Brain microvascular endothelial cell (primary cell): Measurements from ENCODE around the gene PARVB.

Source experiments
- DNase-seq: peaks from one replicate; pipeline ENCODE4 v3.0.0-alpha.2; 2020
- H3K27ac ChIP-seq: fragments of 250-450 bp; sonication (Bioruptor Pico); 2 replicates; pipeline ENCODE4 v1.5.1; 2020; ENCODE audit warnings: mild to moderate bottlenecking, moderate library complexity
- H3K27me3 ChIP-seq: fragments of 250-450 bp; sonication (Bioruptor Pico); replicated peaks from 2 replicates; pipeline ENCODE4 v1.5.1; 2020; ENCODE audit warnings: mild to moderate bottlenecking
- H3K36me3 ChIP-seq: fragments of 250-450 bp; sonication (Bioruptor Pico); replicated peaks from 2 replicates; pipeline ENCODE4 v1.5.1; 2020; ENCODE audit warnings: mild to moderate bottlenecking
- H3K4me3 ChIP-seq: 2 replicates; pipeline ENCODE4 v1.5.1; 2011; ENCODE audit warnings: low read depth, mild to moderate bottlenecking, control low read depth, low read length, moderate library complexity
- in situ Hi-C: cut with HindIII; loops from 2 replicates; pipeline ENCODE4 v1.10.0; 2017; ENCODE audit warnings: low sequenced_read_pairs, low pct_ligation_motif_present
- TF ChIP-seq, protein P1 (sequence below): IDR thresholded peaks from 2 replicates; pipeline ENCODE4 v1.5.1; 2011; ENCODE audit warnings: low read depth, mild to moderate bottlenecking, moderate library complexity, low read length, control low read depth, inconsistent platforms; ENCODE audit errors: missing control alignments

The PARVB gene

GRCh38 chr22:44118645-44119315 is 94.7 kb downstream of the PARVB start:
- no peak for DNase-seq
- H3K4me3 ChIP-seq: no peak overlapping the region
- no peaks in the 10 kb centered on the region for H3K27me3 ChIP-seq
- in situ Hi-C loops: no loop called here
- H3K27ac ChIP-seq: no peak overlapping the region
- TF ChIP-seq, protein P1, sequence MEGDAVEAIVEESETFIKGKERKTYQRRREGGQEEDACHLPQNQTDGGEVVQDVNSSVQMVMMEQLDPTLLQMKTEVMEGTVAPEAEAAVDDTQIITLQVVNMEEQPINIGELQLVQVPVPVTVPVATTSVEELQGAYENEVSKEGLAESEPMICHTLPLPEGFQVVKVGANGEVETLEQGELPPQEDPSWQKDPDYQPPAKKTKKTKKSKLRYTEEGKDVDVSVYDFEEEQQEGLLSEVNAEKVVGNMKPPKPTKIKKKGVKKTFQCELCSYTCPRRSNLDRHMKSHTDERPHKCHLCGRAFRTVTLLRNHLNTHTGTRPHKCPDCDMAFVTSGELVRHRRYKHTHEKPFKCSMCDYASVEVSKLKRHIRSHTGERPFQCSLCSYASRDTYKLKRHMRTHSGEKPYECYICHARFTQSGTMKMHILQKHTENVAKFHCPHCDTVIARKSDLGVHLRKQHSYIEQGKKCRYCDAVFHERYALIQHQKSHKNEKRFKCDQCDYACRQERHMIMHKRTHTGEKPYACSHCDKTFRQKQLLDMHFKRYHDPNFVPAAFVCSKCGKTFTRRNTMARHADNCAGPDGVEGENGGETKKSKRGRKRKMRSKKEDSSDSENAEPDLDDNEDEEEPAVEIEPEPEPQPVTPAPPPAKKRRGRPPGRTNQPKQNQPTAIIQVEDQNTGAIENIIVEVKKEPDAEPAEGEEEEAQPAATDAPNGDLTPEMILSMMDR: no peak
- H3K36me3 ChIP-seq: no peaks in the 10 kb centered on the region

DNA sequence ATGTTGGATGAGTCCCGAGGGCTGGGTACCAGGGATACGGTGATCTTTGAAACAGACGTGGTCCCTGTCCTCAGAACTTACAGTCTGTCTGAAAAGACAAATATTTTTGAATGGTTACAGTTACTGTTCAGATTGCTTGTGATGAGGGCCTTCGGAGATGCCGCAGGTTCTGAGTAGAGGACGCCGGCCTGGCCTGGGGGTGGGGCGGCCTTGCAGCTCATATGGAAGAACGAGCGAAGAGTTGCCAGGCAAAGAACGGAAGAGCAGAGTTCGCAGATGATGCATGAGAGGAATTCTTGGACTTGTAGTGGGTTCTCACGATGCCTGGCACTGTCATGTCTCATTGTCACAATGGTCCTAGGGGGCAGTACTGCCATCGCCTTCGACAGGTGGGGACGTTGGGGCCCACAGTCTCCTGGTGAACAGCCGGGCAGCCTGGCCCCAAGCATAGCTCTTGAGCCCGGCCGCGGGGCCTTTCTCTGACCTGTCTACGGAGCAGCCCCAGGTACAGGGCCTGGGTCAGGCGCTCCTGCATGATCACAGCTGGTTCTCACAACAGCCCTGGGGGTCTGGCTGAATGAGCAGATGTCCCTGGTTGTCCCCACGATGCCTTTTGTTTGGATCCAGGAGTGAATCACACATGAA is 95.7 kb downstream of the PARVB start:
- TF ChIP-seq, protein P1: no peak
- in situ Hi-C loops: no loop called here
- Histone ChIP-seq H3K27me3 (no peaks in the 10 kb centered on the region), H3K36me3 (no peaks in the 10 kb centered on the region), H3K4me3 (no peak overlapping the region), H3K27ac (no peak overlapping the region)
- no peak for DNase-seq

- in situ Hi-C loops: no loop called here
Observed at GRCh38 chr22:44120314-44120704, 96.2 kb downstream of the PARVB start.

DNA sequence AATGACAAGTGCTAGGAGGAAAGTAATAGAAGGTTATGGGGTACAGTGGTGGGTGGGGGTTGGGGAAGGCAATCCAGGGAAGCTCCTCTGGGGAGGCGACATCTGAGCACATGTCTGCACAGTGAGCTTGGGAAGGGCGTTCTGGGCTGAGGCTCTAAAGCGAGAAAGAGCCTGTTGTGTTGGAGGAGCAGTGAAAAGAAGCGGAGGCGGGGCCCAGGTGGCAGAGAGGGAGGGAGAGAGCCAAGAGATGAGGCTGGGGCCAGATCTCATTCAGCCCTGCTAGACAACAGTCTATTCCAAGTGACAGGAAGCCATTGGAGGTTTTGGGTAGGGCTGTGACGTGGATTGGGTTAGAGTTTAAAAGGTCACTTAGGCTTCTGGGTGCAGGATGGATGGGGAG is 101.3 kb downstream of the PARVB start:
- H3K27me3 ChIP-seq: no peaks in the 10 kb centered on the region
- TF ChIP-seq, protein P1: no peak
- in situ Hi-C loops: no loop called here

More at GRCh38 chr22:44120314-44120704, 96.2 kb downstream of the PARVB start:
- H3K27me3 ChIP-seq: no peaks in the 10 kb centered on the region
- DNase-seq: no peak
- no peak overlapping the region for H3K4me3 ChIP-seq
- TF ChIP-seq, protein P1: no peak
- H3K27ac ChIP-seq: no peak overlapping the region
- no peaks in the 10 kb centered on the region for H3K36me3 ChIP-seq

GRCh38 chr22:44126807-44127206 is 102.7 kb downstream of the PARVB start:
- TF ChIP-seq, protein P1: no peak
- no peak for DNase-seq
- no peaks in the 10 kb centered on the region for H3K27me3 ChIP-seq
- no peaks in the 10 kb centered on the region for H3K36me3 ChIP-seq
- in situ Hi-C loops: no loop called here
- H3K27ac ChIP-seq: no peak overlapping the region
- no peak overlapping the region for H3K4me3 ChIP-seq

More for the DNA sequence above, 101.3 kb downstream of the PARVB start:
- H3K27ac ChIP-seq: no peak overlapping the region
- H3K36me3 ChIP-seq: no peaks in the 10 kb centered on the region
- no peak overlapping the region for H3K4me3 ChIP-seq
- no peak for DNase-seq
